Measurements from ENCODE around the gene ARHGEF26.
"Not testable (repeated sequence)": the region's sequence is repeated elsewhere in the genome, so short reads cannot be mapped to it uniquely, and the experiment has no call there.

ARHGEF26 gene, protein sequence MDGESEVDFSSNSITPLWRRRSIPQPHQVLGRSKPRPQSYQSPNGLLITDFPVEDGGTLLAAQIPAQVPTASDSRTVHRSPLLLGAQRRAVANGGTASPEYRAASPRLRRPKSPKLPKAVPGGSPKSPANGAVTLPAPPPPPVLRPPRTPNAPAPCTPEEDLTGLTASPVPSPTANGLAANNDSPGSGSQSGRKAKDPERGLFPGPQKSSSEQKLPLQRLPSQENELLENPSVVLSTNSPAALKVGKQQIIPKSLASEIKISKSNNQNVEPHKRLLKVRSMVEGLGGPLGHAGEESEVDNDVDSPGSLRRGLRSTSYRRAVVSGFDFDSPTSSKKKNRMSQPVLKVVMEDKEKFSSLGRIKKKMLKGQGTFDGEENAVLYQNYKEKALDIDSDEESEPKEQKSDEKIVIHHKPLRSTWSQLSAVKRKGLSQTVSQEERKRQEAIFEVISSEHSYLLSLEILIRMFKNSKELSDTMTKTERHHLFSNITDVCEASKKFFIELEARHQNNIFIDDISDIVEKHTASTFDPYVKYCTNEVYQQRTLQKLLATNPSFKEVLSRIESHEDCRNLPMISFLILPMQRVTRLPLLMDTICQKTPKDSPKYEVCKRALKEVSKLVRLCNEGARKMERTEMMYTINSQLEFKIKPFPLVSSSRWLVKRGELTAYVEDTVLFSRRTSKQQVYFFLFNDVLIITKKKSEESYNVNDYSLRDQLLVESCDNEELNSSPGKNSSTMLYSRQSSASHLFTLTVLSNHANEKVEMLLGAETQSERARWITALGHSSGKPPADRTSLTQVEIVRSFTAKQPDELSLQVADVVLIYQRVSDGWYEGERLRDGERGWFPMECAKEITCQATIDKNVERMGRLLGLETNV

DNA sequence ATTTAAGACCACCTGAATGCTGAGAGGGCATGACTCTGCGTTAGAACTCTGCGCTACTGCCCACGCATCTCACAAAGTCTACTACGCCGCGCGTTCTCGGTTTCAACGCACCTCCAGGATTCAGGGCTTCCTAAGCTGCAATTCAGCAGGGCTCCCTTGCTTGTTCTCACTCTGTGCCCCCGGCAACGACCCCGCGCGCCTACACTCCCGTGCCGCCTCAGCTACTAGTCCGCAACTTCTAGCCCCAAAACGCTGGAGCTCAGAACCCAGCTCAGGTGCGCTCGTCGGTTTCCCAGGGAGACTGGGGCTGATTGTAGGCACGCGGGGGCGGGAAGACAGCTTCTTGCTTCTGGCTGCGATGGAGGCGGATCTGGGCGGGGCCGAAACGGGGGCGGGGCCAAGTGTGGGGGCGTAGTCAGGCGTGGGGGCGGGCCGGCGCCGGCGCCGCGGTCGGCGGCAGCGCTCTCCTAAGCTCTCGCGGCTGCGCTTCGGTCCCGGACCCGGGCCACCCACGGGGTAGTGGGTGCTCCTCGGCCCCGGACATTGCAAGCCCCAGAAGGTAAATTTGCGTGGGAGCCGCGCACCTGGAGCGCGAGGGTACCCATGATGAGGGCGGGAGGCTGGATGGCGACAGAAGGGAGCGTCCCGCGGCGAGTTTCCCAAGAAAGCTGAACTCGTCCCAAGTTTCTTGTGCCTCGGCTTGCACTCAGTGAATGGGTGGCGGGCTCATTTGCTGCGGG lies at the start of gene ARHGEF26:
TSS of gene ARHGEF26 (plus strand) at position 430 of the 740 bp plus-strand sequence. CDS start 603 bp downstream, outside the sequence.
- DNase-seq, result peak; percentile 85

DNA sequence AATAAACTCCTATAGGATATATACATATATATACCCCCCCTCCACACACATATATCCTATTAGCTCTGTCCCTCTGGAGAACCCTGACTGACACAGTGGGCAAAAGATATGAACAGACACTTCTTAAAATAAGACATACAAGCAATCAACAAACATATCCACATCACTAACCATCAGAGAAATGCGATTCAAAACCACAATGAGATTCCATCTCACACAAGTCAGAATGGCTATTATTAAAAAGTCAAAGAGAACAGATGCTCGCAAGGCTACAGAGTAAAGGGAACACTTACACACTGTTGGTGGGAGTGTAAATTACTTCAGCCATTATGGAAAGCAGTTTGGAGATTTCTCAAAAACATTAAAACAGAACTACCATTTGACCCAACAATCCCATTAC lies 46.2 kb upstream of the ARHGEF26 start:
- DNase-seq, result no peak

DNA sequence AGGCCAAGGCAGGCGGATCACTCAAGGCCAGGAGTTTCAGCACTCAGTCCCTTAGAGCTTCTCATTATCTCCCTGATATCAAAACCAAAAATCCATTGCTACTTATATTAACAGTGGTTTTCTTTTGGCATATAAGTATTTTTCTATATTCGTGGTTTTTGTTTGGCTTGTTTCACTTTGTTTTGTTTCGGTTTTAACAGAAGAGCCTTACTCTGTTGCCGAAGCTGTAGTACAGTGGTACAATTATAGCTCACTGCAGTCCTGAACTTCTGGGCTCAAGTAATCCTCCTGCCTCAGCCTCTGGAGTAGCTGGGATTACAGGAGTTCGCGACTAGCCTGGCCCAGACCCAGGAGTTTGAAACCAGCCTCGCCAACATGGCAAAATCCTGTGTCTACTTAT lies 42.5 kb upstream of the ARHGEF26 start:
- DNase-seq, result no peak

DNA sequence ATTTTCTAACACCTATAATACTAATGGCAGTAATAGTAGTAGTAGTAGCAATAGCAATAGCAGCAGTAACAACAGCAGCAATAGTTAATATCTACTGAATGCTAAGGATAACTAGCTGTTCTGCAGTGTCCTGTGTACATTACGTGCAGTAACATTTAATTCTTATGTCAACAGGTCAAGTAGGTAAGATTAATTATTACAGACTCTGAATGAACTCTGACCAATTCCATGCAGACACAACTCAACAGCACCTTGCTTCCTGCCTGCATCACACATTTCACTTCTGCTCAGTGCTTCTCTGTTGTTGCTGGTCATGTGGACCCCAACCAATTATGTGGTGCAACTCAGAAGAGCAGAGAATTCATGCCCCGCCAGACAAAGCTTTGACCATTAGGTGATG lies 39.9 kb upstream of the ARHGEF26 start:
- DNase-seq, result no peak

DNA sequence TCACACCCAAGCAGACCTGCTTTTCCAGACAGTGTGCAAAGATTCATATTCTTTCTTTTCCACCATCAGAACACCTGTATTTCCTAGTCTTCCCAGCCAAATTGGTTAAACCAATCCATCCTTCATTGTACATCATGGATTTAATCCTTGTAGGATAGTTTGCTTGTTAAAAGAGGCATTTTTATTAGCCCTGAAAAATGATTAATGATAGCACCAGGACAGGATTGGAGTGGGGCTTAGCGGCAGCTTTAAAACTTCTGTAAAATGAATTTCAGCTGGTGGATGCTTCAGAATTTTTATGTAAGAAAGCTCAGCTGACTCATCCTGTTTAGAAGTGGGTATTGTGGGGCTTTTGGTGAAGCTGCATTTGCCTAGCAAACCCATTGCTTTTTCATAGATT lies 36.1 kb upstream of the ARHGEF26 start:
- no peak for DNase-seq

DNA sequence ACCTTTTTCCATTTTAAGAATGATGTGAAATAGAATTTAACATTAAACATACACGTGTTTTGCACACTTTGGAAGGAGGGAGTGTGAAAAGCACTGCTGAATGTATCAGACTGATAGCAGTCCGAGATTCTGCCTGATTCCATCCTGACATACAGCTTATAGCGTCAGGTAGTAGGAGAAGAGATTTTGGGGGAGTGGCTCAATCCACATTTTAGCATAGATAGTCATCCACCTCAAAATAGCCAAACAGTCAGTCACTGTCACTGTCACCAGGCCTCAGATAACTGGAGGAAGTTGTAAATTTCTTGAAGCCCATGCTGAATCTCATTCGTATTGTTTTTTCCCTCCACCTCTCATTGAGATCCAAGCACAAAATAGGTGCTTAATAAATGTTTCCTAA lies 35.4 kb upstream of the ARHGEF26 start:
- DNase-seq, result no peak

DNA sequence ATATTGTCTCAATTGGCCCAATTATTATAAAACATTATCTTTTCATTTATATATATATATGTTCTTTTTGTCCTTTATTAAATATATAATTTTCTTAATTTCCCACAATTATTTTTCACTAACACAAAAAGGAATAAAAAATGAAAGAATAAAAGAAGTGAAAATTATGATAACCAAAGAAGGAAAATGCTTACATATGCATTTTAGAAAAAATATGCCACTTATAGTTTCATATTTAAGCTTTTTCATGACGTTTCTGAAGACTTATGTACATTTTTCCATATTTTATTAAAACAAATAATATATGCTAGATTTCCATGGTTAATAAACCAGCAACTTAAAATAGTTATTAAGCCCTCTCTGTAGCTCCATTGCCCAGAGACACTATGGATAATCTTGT lies 34.9 kb upstream of the ARHGEF26 start:
- DNase-seq, result no peak

DNA sequence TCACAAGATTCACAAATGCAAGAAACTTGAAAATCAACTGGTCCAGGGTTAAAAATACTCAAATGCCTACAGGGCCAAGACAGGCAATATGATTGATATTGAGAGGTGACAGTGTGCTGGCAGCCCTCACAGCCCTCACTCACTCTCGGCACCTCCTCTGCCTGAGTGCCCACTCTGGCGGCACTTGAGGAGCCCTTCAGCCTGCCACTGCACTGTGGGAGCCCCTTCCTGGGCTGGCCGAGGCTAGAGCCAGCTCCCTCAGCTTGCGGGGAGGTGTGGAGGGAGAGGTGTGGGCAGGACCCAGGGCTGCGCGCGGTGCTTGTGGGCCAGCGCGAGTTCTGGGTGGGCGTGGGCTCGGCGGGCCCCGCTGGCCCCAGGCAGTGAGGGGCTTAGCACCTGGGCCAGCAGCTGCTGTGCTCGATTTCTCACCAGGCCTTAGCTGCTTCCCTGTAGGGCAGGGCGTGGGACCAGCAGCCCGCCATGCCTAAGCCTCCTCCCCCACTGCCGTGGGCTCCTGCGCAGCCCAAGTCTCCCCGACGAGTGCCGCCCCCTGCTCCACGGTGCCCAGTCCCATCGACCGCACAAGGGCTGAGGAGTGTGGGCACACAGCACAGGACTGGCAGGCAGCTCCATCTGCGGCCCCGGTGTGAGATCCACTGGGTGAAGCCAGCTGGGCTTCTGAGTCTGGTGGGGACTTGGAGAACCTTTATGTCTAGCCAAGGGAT lies 33.3 kb upstream of the ARHGEF26 start:
- not testable (repeated sequence) for DNase-seq

DNA sequence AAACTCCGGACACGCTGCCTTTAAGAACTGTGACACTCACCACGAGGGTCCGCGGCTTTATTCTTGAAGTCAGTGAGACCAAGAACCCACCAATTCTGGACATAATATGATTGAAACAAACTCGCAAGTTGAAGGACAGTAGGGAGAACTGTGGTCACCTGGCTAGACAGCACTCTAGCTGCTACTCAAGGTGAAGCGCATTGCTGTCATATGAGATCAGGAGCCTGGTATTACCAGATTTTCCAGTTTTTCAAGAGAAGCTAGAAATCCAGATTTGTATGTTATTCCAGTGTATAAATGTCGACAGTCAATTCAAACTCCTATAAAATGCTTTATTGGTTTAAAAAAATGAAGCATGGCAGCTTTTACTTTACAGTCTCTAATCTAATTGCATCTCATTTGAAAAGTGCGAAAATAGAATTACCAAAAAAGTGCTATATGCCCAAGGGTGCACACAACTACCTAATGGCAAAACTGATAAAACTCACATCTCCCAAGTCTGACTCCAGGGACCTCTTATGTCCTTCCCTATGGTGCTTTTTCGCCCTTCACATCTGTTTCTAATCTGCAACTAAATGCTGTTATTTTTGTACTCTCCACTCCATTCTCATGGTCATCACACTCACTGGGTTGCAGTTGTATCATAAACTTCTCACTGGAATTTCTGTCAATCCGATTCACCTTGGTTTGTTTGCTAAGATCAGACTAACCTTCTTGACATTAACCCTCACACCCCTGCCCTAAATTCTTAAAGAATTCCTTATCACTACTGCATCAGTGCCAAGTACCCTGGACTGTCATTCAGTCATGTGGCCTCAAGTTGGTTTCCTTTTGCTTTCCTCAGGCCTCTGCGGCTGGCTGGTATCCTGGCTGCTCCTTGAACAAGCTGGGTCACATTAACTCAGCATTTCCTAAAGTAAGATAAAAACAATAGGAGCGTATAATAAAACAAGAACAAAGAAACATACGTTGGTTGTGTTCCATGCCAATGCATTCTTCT lies 31.5 kb upstream of the ARHGEF26 start:
- DNase-seq, result no peak

DNA sequence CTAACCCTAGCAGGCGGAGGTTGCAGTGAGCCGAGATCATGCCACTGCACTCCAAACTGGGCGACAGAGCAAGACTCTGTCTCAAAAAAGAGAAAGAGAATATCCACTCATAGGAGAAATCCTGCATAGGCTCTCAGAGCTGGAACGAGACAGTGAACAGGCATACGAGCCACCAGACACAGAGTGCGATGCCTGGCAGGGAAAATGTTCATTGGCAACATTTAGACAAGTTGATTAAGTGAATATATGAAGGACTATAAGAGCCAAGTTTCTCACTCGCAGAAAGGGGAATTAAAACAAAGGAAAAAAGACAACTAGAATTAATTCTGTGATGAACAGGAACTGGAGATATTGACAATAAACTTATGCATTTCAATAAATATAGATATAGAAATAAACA lies 27.1 kb upstream of the ARHGEF26 start:
- DNase-seq, result no peak

DNA sequence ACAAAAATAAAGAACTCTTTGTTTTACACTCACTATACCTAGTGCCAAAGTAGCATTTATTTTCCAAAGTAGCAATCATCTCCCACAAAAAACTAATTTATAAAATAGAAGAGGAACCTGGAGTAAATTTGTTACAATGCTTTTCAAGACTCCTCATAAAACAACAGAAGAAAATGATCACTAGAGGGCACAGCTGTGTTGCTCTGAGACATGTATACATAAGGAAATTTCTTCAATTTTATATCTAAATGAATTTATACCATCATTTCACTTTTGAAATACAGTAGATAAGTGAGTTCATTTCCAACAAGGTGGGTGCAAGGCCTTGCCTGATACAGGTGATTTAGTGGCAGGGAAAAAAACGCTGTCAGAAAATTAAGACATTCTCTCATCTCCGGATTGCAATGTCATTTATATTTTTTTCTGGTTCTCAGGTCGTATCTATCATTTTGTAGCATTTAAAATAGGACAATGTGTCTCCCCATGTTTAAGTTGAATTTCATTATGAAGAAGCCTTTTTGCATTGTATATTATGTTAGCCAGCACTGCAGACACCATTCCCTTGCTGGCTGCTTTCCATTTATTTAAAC lies 25.3 kb upstream of the ARHGEF26 start:
- DNase-seq, result peak; percentile 48

DNA sequence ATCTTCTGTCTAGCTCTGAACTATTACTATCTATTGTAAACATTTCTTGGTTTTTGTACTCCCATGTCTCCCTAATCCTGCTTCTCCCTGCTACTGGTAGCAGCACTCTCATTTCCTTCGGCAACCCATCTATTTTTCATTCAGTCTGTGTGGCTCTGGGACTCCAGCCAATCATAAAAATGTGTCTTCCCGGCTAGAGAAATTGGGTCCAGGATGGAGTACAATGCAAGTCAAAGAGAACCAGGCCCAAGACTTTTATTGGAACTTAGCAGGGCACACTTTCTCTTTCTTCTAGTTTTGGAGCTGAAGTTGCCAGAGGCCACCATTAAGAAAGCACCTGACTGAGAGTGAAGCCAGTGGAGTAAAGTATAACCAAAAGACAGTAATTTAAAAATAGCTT lies 22.8 kb upstream of the ARHGEF26 start:
- no peak for DNase-seq

DNA sequence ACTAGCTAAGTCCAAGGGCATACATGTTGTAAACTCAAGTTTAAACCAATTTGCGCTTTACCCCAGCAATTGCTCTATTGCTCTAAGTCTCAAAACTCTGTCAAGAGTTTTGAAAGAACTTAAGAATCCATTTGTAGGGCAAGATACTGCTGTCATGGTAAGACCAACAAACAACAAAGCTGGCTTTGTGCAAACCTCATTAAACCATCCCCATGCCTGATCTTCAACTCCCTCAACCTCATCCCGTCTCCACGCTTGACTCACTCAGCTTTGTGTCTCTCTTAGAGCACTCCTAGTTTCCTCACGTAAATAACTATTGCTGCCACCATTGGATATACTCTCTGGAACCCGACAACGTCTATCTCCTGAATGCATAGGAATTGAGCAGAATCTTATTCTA lies 20.6 kb upstream of the ARHGEF26 start:
- no peak for DNase-seq

DNA sequence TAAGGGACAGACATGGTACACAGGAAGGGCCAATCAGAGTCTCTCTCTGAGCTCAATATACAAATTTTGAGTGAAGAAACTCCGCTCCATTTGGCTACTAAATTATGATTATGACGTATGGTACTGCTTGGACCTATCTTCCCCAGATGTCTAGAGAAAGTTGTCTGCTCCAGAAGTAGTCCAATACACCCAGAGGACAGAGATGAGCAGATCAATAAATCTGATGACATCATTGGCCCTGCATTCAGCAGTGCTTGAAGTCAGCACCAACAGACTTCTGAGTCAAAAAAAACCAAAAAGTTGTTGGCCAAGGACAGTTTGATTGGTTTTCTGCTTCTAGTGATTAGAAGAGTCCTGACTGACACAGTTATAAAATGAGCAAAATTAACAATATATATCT lies 19.9 kb upstream of the ARHGEF26 start:
- DNase-seq, result no peak

DNA sequence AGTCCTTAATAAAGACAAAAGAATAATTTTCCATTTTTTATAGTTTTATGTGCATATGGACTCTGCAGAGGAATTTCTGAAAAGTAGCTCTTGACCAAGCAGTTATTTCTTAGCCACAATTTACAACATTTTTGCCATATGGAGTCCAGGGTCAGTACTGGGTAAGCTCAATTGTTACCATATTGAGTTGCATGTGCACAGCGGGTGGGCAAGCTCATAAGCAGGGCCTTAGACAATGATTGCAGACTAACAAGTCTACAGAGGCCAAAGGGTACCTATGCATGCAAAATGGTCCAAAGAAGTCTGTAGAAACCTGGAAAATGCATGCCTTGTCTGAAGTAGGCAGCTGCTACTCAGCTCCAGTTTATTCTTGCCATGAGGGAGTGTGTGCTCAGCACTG lies 19.0 kb upstream of the ARHGEF26 start:
- DNase-seq, result no peak

DNA sequence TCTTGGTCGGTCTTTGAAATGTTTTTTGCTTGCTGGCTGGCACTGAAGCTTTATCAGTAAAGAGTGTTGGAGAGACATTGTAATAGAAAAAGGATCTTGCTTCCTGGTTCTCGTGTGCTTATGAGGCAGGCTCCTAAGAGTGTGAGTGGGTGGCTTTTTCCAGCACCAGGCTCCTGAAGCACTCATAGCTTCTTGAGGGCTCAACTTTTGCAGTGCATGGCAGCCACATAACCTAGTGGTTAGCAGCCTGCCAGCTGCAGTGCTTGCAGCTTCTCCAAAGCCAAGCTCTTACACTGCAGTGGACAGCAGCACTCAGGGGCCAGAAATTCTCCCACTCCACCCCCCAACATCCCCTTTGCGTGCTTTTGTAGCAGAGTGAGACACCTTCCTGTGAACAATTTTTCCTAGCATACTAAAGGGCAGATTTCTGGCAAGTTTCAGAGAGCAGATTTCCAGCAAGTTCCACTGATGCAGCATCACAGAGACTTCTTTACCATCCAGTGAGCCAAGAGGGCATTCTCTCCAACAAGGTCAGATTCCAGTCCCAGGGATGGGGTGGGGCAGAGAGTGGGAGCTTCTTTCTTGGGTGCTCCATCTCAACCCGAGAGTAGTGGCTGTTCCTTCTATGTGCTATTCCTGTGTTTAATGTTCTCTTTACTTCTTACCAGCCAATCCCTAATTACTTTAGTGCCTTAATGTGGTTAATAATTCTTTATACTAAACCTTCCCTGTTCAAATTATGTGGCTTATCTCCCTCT lies 15.8 kb upstream of the ARHGEF26 start:
- no peak for DNase-seq

DNA sequence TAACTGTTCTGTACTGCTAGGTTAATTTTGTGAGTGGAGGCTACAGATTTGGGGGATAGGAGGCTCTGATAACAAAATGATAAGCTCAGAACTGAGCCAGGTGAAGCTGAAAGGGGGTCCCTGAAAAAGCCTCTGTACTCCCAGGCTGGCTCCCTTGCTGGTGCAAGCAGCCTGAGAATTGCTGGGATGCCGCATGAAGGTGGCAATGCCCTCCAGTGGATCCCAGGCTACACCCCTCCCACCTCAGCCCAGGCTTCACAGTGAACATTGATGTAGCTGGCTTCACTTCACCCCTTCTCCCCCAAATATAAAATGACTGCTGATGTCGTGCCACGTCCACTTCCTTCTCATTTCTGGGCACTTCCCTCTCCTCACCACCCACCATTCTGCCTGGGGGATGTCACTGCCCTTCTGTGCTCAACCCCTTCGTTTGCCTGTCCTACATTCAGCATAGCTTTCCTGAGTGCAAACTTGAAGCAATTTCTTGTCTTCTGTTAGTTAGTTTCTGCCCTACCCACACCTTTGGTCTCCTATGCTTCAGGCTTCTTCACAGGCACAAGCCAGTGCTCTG lies 9.7 kb upstream of the ARHGEF26 start:
- no peak for DNase-seq

DNA sequence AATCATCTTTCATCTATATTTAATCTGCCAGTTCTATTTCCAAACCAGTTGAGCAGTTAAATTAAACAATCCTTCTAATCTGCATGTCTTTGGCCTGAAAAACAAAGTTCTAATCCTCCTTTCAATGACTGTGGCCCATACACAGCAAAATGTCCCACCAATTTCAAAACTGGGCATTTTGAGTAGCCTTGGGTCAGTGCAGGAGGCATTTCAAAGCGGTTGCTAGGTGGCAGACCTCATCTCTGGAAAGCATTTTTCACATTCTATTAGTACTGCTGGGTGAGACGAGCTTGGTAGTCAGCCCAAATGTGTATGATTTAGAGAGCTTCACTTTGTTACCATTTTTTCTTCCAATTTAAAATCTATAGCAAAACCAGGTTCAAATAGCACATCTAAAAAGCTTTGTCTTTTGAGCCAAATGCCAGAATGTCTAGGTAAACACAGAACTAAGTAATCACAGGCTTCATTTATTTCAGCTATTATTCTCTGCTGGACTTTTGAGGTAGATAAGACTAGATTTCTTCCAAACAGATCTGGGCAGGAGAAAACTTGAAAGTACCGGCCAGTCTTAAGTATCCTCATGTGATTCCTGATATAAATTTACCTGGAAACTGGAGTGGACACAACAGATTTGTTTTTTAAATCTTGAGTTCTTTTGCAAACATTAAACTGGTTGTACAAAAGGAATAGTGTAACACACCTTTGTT lies 8.9 kb upstream of the ARHGEF26 start:
- no peak for DNase-seq

DNA sequence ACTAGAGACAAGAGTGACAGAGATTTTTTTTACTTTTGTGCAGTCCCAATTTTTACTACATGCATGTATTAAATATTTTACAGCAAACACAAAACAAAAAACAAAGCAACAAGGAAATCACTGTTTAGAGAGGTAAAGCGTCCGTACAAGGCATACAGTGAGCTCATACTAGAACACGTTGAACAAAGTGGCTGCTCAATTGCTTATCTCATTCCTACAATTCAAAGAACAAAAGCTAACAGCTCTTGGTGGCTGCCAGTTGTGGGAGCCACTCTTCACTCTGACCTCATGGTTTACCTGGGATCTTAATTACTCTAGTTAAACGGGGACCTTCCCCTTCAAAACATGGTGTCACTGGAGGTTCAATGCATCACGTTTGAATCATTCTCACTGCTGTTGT lies 7.6 kb upstream of the ARHGEF26 start:
- DNase-seq, result no peak

All from NCI-H1105 treated with DMSO at 0.1 percent for 48 hours (cell line).